K562 (cell line): ENCODE measurements around the gene BCR.

Experiments used
- MECOM ChIP-seq: fragments of 250-450 bp; sonication (Bioruptor Pico); IDR thresholded peaks from 2 replicates; pipeline ENCODE4 v1.8.0; 2022; ENCODE audit warnings: inconsistent platforms
- ZBTB8A ChIP-seq: fragments of 450-650 bp; IDR thresholded peaks from 2 replicates; pipeline ENCODE4 v1.6.1; 2018; ENCODE audit warnings: mild to moderate bottlenecking, moderate library complexity; ENCODE audit not compliant: partially characterized antibody
- ZNF324 ChIP-seq: fragments of 250-450 bp; sonication (Bioruptor Pico); IDR thresholded peaks from 2 replicates; pipeline ENCODE4 v1.4.0; 2020; ENCODE audit warnings: mild to moderate bottlenecking
- TF ChIP-seq, protein P1 (sequence below), 3 experiments: IDR thresholded peaks in 2 of 3; conservative IDR thresholded peaks in 1 of 3; 2 replicates each; pipeline ENCODE4 v1.5.1; 2011 to 2012; ENCODE audit warnings: low read length in 3 of 3, mild to moderate bottlenecking in 3 of 3, control low read depth in 2 of 3, improper control_type of control experiment in 1 of 3, inconsistent platforms in 1 of 3, low read depth in 1 of 3, mixed read lengths in 1 of 3, moderate library complexity in 1 of 3; ENCODE audit not compliant: insufficient read depth in 2 of 3
- TF ChIP-seq, protein P2 (sequence below): fragments of 450-650 bp; formaldehyde crosslinking; IDR thresholded peaks from 2 replicates; pipeline ENCODE4 v1.4.0; 2022; ENCODE audit warnings: mild to moderate bottlenecking, moderate library complexity
- TF ChIP-seq, protein P3 (sequence below): fragments of 450-650 bp; IDR thresholded peaks from 2 replicates; pipeline ENCODE4 v1.6.1; 2017; ENCODE audit warnings: antibody characterized with exemption, mild to moderate bottlenecking

DNA sequence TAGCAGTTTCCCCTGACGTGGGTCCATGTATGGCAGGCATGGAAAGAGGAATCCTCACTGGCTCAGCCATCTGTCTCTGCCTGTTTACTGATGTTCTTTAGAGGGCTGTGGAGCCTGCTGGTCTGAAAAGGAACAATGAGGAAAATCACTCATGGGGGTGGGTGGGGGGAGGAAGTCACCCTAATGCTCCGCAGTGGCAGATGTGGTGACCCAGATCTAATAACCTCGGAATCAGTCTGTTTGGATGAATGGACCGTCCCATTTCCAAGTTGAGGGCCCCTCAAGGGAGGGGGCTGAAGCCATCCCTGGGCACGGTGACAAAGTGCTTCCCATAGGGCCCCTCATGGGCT is 4.4 kb downstream of the BCR start:
- TF ChIP-seq, protein P1, sequence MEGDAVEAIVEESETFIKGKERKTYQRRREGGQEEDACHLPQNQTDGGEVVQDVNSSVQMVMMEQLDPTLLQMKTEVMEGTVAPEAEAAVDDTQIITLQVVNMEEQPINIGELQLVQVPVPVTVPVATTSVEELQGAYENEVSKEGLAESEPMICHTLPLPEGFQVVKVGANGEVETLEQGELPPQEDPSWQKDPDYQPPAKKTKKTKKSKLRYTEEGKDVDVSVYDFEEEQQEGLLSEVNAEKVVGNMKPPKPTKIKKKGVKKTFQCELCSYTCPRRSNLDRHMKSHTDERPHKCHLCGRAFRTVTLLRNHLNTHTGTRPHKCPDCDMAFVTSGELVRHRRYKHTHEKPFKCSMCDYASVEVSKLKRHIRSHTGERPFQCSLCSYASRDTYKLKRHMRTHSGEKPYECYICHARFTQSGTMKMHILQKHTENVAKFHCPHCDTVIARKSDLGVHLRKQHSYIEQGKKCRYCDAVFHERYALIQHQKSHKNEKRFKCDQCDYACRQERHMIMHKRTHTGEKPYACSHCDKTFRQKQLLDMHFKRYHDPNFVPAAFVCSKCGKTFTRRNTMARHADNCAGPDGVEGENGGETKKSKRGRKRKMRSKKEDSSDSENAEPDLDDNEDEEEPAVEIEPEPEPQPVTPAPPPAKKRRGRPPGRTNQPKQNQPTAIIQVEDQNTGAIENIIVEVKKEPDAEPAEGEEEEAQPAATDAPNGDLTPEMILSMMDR (IDR thresholded peaks at IDR 0.05 in 2 of 3, conservative IDR thresholded peaks at IDR 0.05 in 1 of 3; ENCODE audit: insufficient read depth in 2 of 3, low read depth in 1 of 3, low read length in 3 of 3): no peak
- TF ChIP-seq ZNF324 (CRISPR knock-in tag) (no peak), MECOM (CRISPR knock-in tag) (no peak), ZBTB8A (no peak)
- TF ChIP-seq, protein P2, sequence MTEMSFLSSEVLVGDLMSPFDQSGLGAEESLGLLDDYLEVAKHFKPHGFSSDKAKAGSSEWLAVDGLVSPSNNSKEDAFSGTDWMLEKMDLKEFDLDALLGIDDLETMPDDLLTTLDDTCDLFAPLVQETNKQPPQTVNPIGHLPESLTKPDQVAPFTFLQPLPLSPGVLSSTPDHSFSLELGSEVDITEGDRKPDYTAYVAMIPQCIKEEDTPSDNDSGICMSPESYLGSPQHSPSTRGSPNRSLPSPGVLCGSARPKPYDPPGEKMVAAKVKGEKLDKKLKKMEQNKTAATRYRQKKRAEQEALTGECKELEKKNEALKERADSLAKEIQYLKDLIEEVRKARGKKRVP (CRISPR knock-in tag): no peak
- TF ChIP-seq, protein P3, sequence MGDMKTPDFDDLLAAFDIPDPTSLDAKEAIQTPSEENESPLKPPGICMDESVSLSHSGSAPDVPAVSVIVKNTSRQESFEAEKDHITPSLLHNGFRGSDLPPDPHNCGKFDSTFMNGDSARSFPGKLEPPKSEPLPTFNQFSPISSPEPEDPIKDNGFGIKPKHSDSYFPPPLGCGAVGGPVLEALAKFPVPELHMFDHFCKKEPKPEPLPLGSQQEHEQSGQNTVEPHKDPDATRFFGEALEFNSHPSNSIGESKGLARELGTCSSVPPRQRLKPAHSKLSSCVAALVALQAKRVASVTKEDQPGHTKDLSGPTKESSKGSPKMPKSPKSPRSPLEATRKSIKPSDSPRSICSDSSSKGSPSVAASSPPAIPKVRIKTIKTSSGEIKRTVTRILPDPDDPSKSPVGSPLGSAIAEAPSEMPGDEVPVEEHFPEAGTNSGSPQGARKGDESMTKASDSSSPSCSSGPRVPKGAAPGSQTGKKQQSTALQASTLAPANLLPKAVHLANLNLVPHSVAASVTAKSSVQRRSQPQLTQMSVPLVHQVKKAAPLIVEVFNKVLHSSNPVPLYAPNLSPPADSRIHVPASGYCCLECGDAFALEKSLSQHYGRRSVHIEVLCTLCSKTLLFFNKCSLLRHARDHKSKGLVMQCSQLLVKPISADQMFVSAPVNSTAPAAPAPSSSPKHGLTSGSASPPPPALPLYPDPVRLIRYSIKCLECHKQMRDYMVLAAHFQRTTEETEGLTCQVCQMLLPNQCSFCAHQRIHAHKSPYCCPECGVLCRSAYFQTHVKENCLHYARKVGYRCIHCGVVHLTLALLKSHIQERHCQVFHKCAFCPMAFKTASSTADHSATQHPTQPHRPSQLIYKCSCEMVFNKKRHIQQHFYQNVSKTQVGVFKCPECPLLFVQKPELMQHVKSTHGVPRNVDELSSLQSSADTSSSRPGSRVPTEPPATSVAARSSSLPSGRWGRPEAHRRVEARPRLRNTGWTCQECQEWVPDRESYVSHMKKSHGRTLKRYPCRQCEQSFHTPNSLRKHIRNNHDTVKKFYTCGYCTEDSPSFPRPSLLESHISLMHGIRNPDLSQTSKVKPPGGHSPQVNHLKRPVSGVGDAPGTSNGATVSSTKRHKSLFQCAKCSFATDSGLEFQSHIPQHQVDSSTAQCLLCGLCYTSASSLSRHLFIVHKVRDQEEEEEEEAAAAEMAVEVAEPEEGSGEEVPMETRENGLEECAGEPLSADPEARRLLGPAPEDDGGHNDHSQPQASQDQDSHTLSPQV: no peak
